ENCODE data around the gene DEDD.

Gene DEDD

DNA sequence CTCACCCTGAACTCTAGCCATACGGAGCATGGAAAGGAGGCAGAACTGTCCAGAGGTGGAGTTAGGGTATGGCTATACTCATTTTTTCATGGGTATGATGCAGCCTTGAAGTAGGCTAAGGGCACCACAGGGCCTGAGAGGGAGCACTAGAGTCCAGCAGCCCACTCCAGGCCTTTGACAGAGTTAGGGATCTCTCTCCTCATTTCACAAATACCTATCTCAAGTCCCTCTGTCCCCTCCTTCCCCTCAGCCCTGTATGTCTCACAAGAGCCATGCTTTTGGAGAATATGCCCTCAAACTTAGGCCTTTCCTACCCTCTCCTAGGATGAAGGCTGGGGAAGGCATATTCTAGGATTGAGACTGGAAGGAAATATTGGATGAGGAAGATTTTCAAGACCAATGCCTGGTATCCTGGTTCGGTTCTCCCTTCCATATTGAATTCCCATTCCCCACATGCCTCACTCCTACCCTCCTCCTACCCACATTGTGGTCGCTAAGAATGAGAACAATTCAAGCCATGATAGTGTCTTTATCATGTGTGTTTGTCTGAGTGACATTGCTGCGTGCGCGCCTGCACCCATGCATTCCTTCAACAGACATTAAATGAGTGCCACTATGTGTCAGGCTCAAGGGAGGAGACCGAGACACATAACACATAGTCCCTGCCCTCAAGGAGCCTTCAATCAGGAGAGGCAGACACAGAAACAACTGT, 40.5 kb downstream of the DEDD start:
- DNase-seq (ENCODE audit: low spot score) = no peak

GRCh38 chr1:161091093-161091492, 41.4 kb downstream of the DEDD start:
- peak; percentile 21 for DNase-seq (ENCODE audit: low spot score)

- DNase-seq (ENCODE audit: low spot score) = no peak
These were observed 41.9 kb downstream of the DEDD start for GRCh38 chr1:161090617-161091016.

DNA sequence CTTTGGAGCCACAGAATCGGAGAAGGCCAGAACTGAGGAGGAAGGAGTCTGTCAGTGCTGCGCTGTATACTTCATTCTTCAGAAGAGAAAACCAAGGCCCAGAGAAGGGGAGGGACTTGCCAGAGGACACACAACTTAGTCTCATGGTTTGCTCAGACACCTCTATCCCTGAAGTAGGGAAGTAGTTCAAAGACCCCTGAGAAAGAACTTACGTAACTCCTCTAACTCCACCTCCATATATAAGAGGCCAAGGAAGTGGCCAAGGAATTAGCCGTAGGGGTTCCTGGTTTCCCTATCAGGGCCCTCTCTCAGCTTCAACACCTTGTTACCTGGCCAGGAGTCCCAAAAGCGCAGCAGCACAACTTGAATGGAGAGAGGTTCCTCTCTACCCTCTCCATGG, 42.5 kb downstream of the DEDD start:
- no peak for DNase-seq (ENCODE audit: low spot score)

DNA sequence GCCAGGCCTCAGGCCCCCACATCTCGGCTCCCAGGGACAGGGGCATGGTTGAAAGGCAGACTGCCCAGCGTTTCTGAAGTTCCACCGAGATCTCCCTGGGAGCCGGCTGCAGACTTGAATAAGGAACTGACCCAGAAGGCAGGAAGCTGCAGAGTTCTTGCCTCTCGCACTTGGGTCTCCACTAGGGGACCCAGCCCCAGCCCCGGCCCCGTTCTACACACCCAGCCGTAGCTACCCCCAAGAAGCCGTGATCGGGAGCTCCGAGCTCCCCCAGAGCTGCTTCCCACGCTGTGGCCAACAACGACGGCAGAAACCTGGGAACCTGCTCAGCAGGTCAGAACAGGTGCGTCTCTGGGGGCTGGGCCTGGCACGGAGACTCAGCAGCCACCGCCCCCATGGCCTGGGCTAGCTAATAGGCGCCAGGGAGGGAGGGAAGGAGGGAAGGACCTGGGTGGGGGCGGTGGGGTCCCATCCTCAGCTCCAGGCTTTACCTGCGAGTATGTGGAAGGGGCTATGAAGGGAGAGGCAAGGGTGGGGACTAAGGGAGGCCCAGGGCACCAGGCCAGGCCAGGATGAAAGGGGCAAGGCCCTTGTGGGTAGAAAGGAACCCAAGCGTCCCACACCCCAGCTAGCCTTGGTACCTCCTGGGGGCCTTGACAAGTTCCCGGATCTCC, 43.1 kb downstream of the DEDD start, which contains the start of gene NECTIN4:
Gene NECTIN4, minus strand, starts transcription at position 308 of the 674 bp plus-strand sequence. Its CDS starts 262 bp downstream, at position 46.
- DNase-seq (ENCODE audit: low spot score) = no peak

DNA sequence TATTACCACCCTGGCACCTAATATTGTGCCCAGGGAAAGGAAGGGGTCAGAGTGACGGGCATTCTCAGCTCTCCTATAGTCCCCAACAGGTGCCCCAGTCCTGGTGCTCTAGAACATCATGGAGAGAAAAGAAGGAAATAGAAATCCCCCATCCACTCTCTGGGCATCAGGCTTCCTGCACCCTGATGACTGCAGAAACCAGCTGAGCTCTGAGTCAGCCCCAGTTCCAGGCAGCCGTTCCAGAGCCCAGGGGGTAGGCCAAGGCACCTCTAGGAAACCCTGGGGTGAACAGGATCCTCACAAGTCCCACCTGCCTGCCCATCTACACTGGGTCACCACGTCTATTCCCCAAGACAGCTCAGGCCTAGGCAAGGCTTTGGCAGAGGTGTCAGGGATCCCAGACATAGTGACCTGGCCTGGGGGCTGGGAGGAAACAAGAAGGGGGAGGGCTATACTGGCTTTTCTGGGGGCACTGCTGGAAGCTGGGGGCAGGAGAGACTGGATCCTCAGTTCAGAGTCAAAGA, 43.8 kb downstream of the DEDD start:
- DNase-seq (ENCODE audit: low spot score) = no peak

DNA sequence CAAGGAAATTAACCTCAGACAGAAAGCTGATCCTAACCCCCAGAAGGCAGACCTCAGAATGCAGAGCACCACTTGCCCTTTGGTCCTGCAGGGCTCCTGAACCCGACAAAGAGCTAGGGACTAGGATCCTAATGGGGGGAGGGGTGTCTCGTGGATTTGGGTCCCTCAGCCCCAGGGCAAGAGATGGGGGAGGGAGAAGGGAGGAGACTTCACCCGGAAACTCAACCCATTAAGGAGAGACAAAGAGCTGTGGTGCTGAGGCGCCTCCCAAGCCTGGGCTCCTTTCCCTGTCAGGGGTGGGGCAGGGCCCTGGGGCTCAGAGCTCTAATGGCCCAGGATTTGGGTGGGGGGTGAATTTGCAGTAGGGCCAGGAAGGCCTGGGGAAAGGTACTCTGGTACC, 46.0 kb downstream of the DEDD start:
- no peak for DNase-seq (ENCODE audit: low spot score)

GRCh38 chr1:161085165-161085564, 47.3 kb downstream of the DEDD start:
- DNase-seq (ENCODE audit: low spot score) = no peak

GRCh38 chr1:161084597-161084988, 47.9 kb downstream of the DEDD start:
- no peak for DNase-seq (ENCODE audit: low spot score)

DNA sequence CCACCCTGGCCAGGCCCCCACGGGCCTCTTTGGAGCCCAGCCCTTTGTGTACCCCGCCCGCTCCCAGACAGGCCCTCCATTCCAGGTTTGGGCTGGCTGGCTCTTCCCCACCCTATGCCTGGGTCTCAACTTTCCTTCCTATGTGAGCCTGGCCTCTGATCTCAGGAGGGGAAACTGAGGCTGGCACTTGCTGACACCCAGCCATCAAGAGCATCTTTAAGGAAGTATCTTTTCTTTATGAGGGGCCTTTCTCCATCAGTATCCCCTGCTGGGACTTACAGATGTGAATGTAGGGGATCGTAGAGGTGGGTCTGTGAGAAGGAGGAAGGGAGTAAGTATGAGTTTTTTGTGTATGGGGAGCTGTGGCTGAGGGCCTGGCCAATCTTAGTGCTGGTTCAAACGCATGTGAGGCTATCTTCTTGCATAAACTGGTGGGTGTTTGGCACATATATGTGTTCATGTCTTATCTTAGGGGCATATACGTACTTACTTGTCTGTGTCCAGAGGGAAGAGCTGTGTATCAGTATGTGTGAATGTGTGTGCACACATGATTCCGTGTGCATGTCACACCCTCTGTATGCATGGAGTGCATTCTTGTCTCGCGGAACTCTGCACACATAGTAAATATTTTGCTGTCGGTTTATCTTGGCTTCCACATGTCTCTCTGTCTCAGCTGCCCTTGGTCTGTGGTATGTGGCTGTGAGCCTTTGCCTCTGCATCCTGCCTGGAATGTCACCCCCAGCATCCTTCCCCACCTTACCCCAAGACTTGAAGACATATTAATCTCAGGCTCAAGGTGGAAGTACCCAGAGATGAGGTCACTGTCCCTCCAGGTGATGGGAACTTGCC, 48.5 kb downstream of the DEDD start:
- DNase-seq (ENCODE audit: low spot score) = no peak

- no peak for DNase-seq (ENCODE audit: low spot score)
These were observed 49.3 kb downstream of the DEDD start for GRCh38 chr1:161082996-161083747.

DNA sequence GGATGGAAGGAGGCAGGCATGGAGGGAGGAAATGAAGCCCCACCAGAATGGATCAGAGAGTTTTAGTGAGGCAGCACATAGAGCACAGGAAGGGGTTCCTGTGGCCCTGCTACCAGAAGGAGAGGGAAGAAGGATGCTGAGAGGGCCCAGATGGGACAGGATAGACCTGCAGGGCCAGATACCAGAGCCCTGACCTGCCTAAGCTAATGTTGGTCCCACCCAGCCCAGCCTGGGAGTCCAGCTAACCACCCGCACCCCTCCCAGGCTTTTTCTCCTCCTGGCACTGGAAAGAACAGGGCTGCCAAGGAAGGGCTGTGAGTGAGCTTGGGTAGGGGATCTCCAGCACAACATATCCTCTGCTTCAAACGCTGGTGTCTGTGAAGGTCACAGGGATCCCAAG, 50.0 kb downstream of the DEDD start:
- DNase-seq (ENCODE audit: low spot score) = no peak

- DNase-seq (ENCODE audit: low spot score) = no peak
These were observed 50.9 kb downstream of the DEDD start for GRCh38 chr1:161081519-161081918.

GRCh38 chr1:161080441-161081405, 51.7 kb downstream of the DEDD start:
- no peak for DNase-seq (ENCODE audit: low spot score)

GRCh38 chr1:161079436-161080110, 52.9 kb downstream of the DEDD start:
- DNase-seq (ENCODE audit: low spot score) = no peak

DNA sequence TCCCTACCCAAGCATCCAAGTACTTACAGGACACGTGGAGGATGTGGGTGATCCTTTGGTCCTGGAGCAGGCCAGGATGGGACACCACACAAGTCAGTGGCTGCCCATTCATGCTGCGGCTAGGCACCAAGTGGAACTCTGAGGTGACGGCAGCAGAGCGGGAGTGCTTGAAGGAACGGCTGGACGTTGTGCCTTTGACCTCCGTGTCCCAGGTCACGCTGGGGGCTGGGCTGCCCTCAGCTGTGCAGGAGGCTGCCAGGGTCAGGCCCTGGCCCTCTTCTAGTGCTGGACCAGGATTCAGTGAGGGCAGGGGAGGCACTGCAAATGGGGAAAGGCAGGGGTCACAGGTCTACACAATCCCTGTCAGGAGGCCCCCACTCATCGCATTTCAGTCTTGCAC, 55.0 kb downstream of the DEDD start:
- no peak for DNase-seq (ENCODE audit: low spot score)

GRCh38 chr1:161076410-161076809, 56.1 kb downstream of the DEDD start:
- DNase-seq (ENCODE audit: low spot score) = no peak

- no peak for DNase-seq (ENCODE audit: low spot score)
These were observed 57.6 kb downstream of the DEDD start for GRCh38 chr1:161074676-161075368.

DNA sequence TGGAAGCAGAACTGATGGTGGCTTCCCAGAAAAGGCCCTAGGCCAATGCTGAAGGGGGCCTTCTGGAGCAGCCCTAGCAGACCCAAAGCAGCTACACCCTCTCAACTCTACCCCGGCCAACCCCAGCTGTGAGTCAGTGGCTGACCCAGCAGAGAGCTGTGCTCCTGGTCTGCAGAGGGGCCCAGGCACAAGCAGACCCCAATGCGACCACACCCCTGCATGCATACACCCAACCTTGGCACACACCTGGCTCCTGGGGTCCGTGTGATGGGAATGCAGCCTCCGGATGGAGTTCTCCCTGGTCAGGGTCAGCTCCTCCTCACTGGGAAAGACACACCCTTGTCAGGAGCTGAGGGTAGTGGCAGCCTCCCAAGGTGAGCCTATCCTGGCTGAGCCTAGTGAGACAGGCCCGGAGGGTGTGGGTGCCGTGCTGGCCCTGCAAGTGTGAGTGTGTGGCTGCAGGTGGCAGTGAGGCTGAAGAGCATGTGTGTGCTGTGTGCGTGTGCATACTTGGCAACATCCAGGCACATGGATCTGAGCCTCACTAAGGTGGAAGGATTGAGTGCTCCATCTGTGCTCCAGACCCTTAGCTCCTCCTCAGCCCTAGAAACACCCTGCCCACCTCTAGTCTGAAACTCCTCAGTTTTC, 58.9 kb downstream of the DEDD start:
- no peak for DNase-seq (ENCODE audit: low spot score)
